Smooth muscle cell (in vitro differentiated cells): Measurements from ENCODE around the gene STAB2. TPM values are rescaled to one million over a fixed set of nuclear protein-coding genes. Genes with fewer than 3 reads are reported as not detected.

Experiments
- DNase-seq: peaks from one replicate; lab custom pipeline; 2025; ENCODE audit not compliant: unreplicated experiment; lab: John Stamatoyannopoulos, UW
- H2AFZ ChIP-seq: fragments of 200-600 bp; sonication (generic); 2 replicates; pipeline ENCODE4 v1.6.0; 2016; ENCODE audit warnings: antibody characterized with exemption, low read depth, mild to moderate bottlenecking
- H3F3A ChIP-seq: fragments of 200-600 bp; sonication (generic); 2 replicates; pipeline ENCODE4 v1.6.0; 2017; ENCODE audit warnings: antibody characterized with exemption, low read depth
- H3K27ac ChIP-seq: fragments of 200-600 bp; sonication (generic); 2 replicates; pipeline ENCODE4 v1.5.1; 2016; ENCODE audit warnings: low read depth, mild to moderate bottlenecking
- H3K27me3 ChIP-seq: fragments of 200-600 bp; sonication (generic); 2 replicates; pipeline ENCODE4 v1.6.1; 2016; ENCODE audit warnings: low read depth, mild to moderate bottlenecking
- H3K36me3 ChIP-seq: fragments of 200-600 bp; sonication (generic); 2 replicates; pipeline ENCODE4 v1.5.1; 2016; ENCODE audit warnings: low read depth
- H3K4me1 ChIP-seq: fragments of 200-600 bp; sonication (generic); 2 replicates; pipeline ENCODE4 v1.5.1; 2016; ENCODE audit warnings: low read depth
- H3K4me2 ChIP-seq: fragments of 200-600 bp; sonication (generic); 2 replicates; pipeline ENCODE4 v1.6.0; 2016; ENCODE audit warnings: mild to moderate bottlenecking
- H3K4me3 ChIP-seq: fragments of 200-600 bp; sonication (generic); 2 replicates; pipeline ENCODE4 v1.5.1; 2016; ENCODE audit warnings: mild to moderate bottlenecking
- H3K79me2 ChIP-seq: fragments of 200-600 bp; sonication (generic); 2 replicates; pipeline ENCODE4 v1.6.0; 2016; ENCODE audit warnings: low read depth, mild to moderate bottlenecking
- H3K9ac ChIP-seq: fragments of 200-600 bp; sonication (generic); 2 replicates; pipeline ENCODE4 v1.6.0; 2016; ENCODE audit warnings: low read depth
- H3K9me3 ChIP-seq: fragments of 200-600 bp; sonication (generic); replicated peaks from 2 replicates; pipeline ENCODE4 v1.5.1; 2016; ENCODE audit warnings: low read depth
- H4K20me1 ChIP-seq: fragments of 200-600 bp; sonication (generic); 2 replicates; pipeline ENCODE4 v1.6.0; 2016; ENCODE audit warnings: low read depth
- CTCF ChIP-seq: fragments of 200-600 bp; sonication (generic); IDR thresholded peaks from 2 replicates; pipeline ENCODE4 v1.5.1; 2017; ENCODE audit warnings: borderline replicate concordance, mild to moderate bottlenecking, antibody characterized with exemption; ENCODE audit not compliant: insufficient read depth, poor library complexity, severe bottlenecking
- WGBS: methylation state at CpG from one replicate; pipeline ENCODE4 v1.1.7; 2016; ENCODE audit warnings: low lambda C conversion rate; 5-methylcytosine and 5-hydroxymethylcytosine counted together
- polyA plus RNA-seq: library from polyadenylated mRNA; unstranded; fragments of >200 nt; fragmentation: Nextera tagmentation; extraction: Ambion mirVana; gene quantifications from 2 replicates; pipeline ENCODE4 v1.2.1, GENCODE V29; 2016
- total RNA-seq: library from RNA; depleted of rRNA; stranded (reverse); fragments of >200 nt; gene quantifications from 2 replicates; pipeline ENCODE4 v1.2.3, GENCODE V29; 2014

STAB2 gene
- total and polyA plus RNA-seq, 2 experiments from 2014 or later: not detected

GRCh38 chr12:103548622-103549601, 38.2 kb upstream of the STAB2 start:
- no peaks in the 10 kb centered on the region for H3K79me2 ChIP-seq
- no peaks in the 10 kb centered on the region for H3K36me3 ChIP-seq
- no peak for DNase-seq
- H3K9me3 ChIP-seq: no peaks in the 10 kb centered on the region
- H4K20me1 ChIP-seq: no peaks in the 10 kb centered on the region
- no peak overlapping the region for H3K9ac ChIP-seq
- H3K27ac ChIP-seq: no peak overlapping the region
- 32% methylated on average over 10 of the region's 10 CpGs for WGBS
- H3K4me2 ChIP-seq: no peak overlapping the region
- no peak overlapping the region for H2AFZ ChIP-seq
- TF ChIP-seq CTCF: peak; percentile 95
- no peaks in the 10 kb centered on the region for H3F3A ChIP-seq
- no peaks in the 10 kb centered on the region for H3K4me1 ChIP-seq
- H3K27me3 ChIP-seq: peaks cover 14% of the 10 kb centered on the region
- H3K4me3 ChIP-seq: no peak overlapping the region

- Histone ChIP-seq H4K20me1 (no peaks in the 10 kb centered on the region), H3K4me1 (no peaks in the 10 kb centered on the region), H3K9ac (no peak overlapping the region), H2AFZ (no peak overlapping the region), H3F3A (peaks cover 6% of the 10 kb centered on the region), H3K79me2 (no peaks in the 10 kb centered on the region), H3K4me3 (no peak overlapping the region), H3K4me2 (no peak overlapping the region), H3K36me3 (no peaks in the 10 kb centered on the region), H3K9me3 (no peaks in the 10 kb centered on the region), H3K27ac (no peak overlapping the region), H3K27me3 (peaks cover 10% of the 10 kb centered on the region)
- no peak for DNase-seq
- TF ChIP-seq CTCF: no peak
- 86% methylated on average over 3 of the region's 3 CpGs for WGBS
Observed at GRCh38 chr12:103556890-103557627, 30.0 kb upstream of the STAB2 start.

- H3K9ac ChIP-seq: no peak overlapping the region
- peaks cover 9% of the 10 kb centered on the region for H3K27me3 ChIP-seq
- H3K4me2 ChIP-seq: no peak overlapping the region
- DNase-seq: no peak
- 91% methylated on average over 2 of the region's 2 CpGs for WGBS
- H3F3A ChIP-seq: peaks cover 6% of the 10 kb centered on the region
- H3K9me3 ChIP-seq: no peaks in the 10 kb centered on the region
- no peak for TF ChIP-seq CTCF
- no peak overlapping the region for H3K4me3 ChIP-seq
- H3K4me1 ChIP-seq: no peaks in the 10 kb centered on the region
- H3K79me2 ChIP-seq: no peaks in the 10 kb centered on the region
- H2AFZ ChIP-seq: no peak overlapping the region
- H3K36me3 ChIP-seq: no peaks in the 10 kb centered on the region
- no peaks in the 10 kb centered on the region for H4K20me1 ChIP-seq
- H3K27ac ChIP-seq: no peak overlapping the region
Observed at GRCh38 chr12:103557628-103558010, 29.5 kb upstream of the STAB2 start.
